Liver (tissue), 9 donors: ENCODE measurements around the gene CLEC3B. TPM values are rescaled to one million over a fixed set of nuclear protein-coding genes. Genes with fewer than 3 reads are reported as not detected.

Source experiments
- DNase-seq: peaks from one replicate; pipeline ENCODE4 v3.0.0-alpha.2; 2017; ENCODE audit warnings: low spot score
- H3K27ac ChIP-seq, 2 donors: one replicate each; pipeline ENCODE4 v1.7.0; 2013; ENCODE audit warnings: inconsistent platforms in 2 of 2, low read length in 2 of 2, control low read depth in 1 of 2, low read depth in 1 of 2, mild to moderate bottlenecking in 1 of 2
- H3K27me3 ChIP-seq, 4 donors: one replicate each; pipeline versions ENCODE4 v1.6.1 to v1.7.0; 2013; ENCODE audit warnings: low read length in 3 of 4, inconsistent platforms in 1 of 4, mild to moderate bottlenecking in 1 of 4, moderate library complexity in 1 of 4; ENCODE audit not compliant: control insufficient read depth in 4 of 4, insufficient read depth in 4 of 4
- H3K36me3 ChIP-seq, 4 donors: one replicate each; pipeline versions ENCODE4 v1.6.1 to v1.7.0; 2013; ENCODE audit warnings: low read length in 3 of 4, mild to moderate bottlenecking in 3 of 4, low read depth in 1 of 4, moderate library complexity in 1 of 4; ENCODE audit not compliant: control insufficient read depth in 4 of 4, insufficient read depth in 3 of 4
- H3K4me1 ChIP-seq, 4 donors: one replicate each; pipeline versions ENCODE4 v1.6.1 to v1.7.0; 2013; ENCODE audit warnings: low read length in 3 of 4, mild to moderate bottlenecking in 3 of 4, moderate library complexity in 1 of 4; ENCODE audit not compliant: control insufficient read depth in 4 of 4, insufficient read depth in 4 of 4
- H3K4me3 ChIP-seq, 3 donors: one replicate each; pipeline versions ENCODE4 v1.6.1 to v1.7.0; 2013; ENCODE audit warnings: low read length in 3 of 3, control low read depth in 1 of 3, low read depth in 1 of 3, mild to moderate bottlenecking in 1 of 3
- H3K9ac ChIP-seq, 2 donors: one replicate each; pipeline ENCODE4 v1.7.0; 2013; ENCODE audit warnings: low read length in 2 of 2, mild to moderate bottlenecking in 2 of 2, moderate library complexity in 2 of 2, control low read depth in 1 of 2, low read depth in 1 of 2
- H3K9me3 ChIP-seq, 4 donors: one replicate each; pipeline versions ENCODE4 v1.6.1 to v1.7.0; 2013; ENCODE audit warnings: low read length in 3 of 4; ENCODE audit not compliant: control insufficient read depth in 4 of 4
- EGR1 ChIP-seq, 2 donors: IDR thresholded peaks; 2 replicates each; pipeline ENCODE4 v1.6.1; 2016 to 2018; ENCODE audit warnings: antibody characterized with exemption in 2 of 2, low read depth in 2 of 2
- FOXA1 ChIP-seq: IDR thresholded peaks from 2 replicates; pipeline ENCODE4 v1.6.1; 2016; ENCODE audit warnings: antibody characterized with exemption
- FOXA2 ChIP-seq: IDR thresholded peaks from 2 replicates; pipeline ENCODE4 v1.6.1; 2016; ENCODE audit warnings: antibody characterized with exemption
- GABPA ChIP-seq, 2 donors: IDR thresholded peaks in 1 of 2; conservative IDR thresholded peaks in 1 of 2; 2 replicates each; pipeline ENCODE4 v1.6.1; 2016; ENCODE audit warnings: antibody characterized with exemption in 2 of 2, mild to moderate bottlenecking in 1 of 2, moderate library complexity in 1 of 2
- HNF4A ChIP-seq, 2 donors: conservative IDR thresholded peaks; 2 replicates each; pipeline ENCODE4 v1.6.1; 2016; ENCODE audit warnings: antibody characterized with exemption in 2 of 2, mild to moderate bottlenecking in 2 of 2
- HNF4G ChIP-seq: IDR thresholded peaks from 2 replicates; pipeline ENCODE4 v1.6.1; 2016; ENCODE audit warnings: antibody characterized with exemption
- JUND ChIP-seq, 2 donors: IDR thresholded peaks; 2 replicates each; pipeline ENCODE4 v1.6.1; 2016; ENCODE audit warnings: antibody characterized with exemption in 2 of 2
- NR2F2 ChIP-seq: IDR thresholded peaks from 2 replicates; pipeline ENCODE4 v1.6.1; 2016; ENCODE audit warnings: antibody characterized with exemption
- RAD21 ChIP-seq, 2 donors: IDR thresholded peaks; 2 replicates each; pipeline ENCODE4 v1.6.1; 2016; ENCODE audit warnings: antibody characterized with exemption in 2 of 2, mild to moderate bottlenecking in 2 of 2
- RXRA ChIP-seq, 2 donors: IDR thresholded peaks; 2 replicates each; pipeline ENCODE4 v1.6.1; 2017 to 2018; ENCODE audit warnings: antibody characterized with exemption in 2 of 2, mild to moderate bottlenecking in 1 of 2
- SP1 ChIP-seq: IDR thresholded peaks from 2 replicates; pipeline ENCODE4 v1.6.1; 2018; ENCODE audit warnings: antibody characterized with exemption, mild to moderate bottlenecking
- YY1 ChIP-seq: IDR thresholded peaks from 2 replicates; pipeline ENCODE4 v1.6.1; 2016; ENCODE audit warnings: antibody characterized with exemption, mild to moderate bottlenecking
- WGBS: extraction: QIAGEN DNeasy Blood & Tissue Kit; methylation state at CpG from one replicate; pipeline ENCODE4 v1.1.7; 2013; 5-methylcytosine and 5-hydroxymethylcytosine counted together
- polyA plus RNA-seq, 2 donors: library from polyadenylated mRNA; stranded (reverse) in 1 of 2; unstranded in 1 of 2; fragments of 200-250 nt in 1 of 2; fragments of >200 nt in 1 of 2; fragmentation: Nextera tagmentation in 1 of 2; extraction: Ambion mirVana in 1 of 2; gene quantifications; one replicate each; pipeline versions ENCODE4 v1.2.1 to v1.2.3, GENCODE V29; 2013 to 2015
- total RNA-seq, 2 donors: library from RNA; depleted of rRNA; stranded (reverse); fragments of >200 nt; gene quantifications; one replicate each; pipeline ENCODE4 v1.2.3, GENCODE V29; 2014
- TF ChIP-seq, protein P1 (sequence below): IDR thresholded peaks from 2 replicates; pipeline ENCODE4 v1.6.1; 2016; ENCODE audit warnings: antibody characterized with exemption
- TF ChIP-seq, protein P2 (sequence below): fragments of 150-350 bp; IDR thresholded peaks from 2 replicates; pipeline ENCODE4 v1.5.1; 2017; ENCODE audit warnings: improper control_type of control experiment, low read depth, low read length; ENCODE audit not compliant: missing input control
- TF ChIP-seq, protein P3 (sequence below): IDR thresholded peaks from 2 replicates; pipeline ENCODE4 v1.6.1; 2016; ENCODE audit warnings: antibody characterized with exemption
- TF ChIP-seq, protein P4 (sequence below): IDR thresholded peaks from 2 replicates; pipeline ENCODE4 v1.6.1; 2016; ENCODE audit warnings: antibody characterized with exemption
- donor health status: healthy.
- donor health status: healthy.
- donor health status: healthy.
- donor health status: healthy.
- donor health status: healthy.

Gene CLEC3B
- total and polyA plus RNA-seq, 4 donors, result 7.7 to 28.8 (median 13.0) TPM

DNA sequence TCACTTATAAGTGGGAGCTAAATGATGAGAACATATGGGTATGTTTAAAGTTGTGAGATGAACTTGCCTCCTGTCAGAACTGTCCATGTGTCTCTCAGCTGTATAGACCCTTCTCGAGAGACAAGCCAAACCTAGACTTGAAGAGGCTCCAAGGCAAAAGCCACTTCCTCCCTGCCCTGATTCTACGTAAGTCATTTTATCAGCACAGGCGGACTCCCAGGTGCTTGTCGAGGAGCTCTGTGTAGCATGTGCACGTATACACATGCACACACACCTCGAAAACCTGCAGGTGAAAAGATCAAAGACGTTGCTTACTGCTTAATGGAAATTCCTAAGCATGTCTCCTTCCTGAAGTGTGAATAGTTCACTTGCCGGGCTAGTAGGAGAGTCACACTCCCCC, 5.6 kb upstream of the CLEC3B start:
- Histone ChIP-seq H3K36me3 (peaks cover 0 to 4% (median 0%) of the 10 kb centered on the region in 4 donors), H3K9ac (no peak overlapping the region), H3K4me3 (no peak overlapping the region), H3K27me3 (no peaks in the 10 kb centered on the region), H3K27ac (no peak overlapping the region), H3K4me1 (peaks cover 0 to 3% (median 1%) of the 10 kb centered on the region in 4 donors), H3K9me3 (no peaks in the 10 kb centered on the region)
- 75% methylated on average over 8 of the region's 8 CpGs for WGBS
- no peak for TF ChIP-seq YY1
- no peak for DNase-seq

DNA sequence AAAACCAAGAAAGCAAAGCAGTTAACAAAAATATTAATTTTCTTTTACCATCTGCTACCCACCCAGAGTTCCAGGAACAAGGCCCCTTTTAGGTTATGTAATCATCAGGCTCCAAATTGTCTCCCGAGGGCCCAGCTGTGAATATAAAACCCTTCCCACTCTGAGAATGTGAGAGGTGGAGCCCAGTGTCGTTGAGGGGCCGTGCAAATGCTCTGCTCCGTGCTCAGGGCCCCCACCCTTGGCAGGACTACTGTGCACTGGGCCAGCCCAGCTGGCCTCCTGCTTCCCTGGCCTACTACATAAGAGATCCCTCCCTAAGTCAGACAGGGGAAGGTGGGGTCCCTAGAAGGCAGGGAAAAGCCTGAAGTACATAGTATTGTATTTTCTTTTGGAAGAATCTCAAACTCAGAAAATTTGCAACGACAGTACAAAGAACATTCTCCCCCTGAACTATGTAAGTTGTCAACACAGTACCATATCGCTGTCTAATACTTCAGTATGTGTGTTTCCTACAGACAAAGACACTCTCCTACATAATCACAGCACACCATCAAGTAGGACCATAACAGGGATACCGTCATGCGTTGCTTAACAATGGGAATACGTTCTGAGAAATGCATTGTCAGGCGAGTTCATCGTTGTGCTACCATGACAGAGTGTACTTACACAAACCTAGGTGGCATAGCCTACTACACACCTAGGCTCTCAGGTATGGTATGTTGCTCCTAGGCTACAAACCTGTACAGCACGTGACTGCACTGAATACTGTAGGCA, 4.4 kb upstream of the CLEC3B start:
- Histone ChIP-seq H3K9ac (no peak overlapping the region), H3K4me1 (peaks cover 0 to 3% (median 1%) of the 10 kb centered on the region in 4 donors), H3K4me3 (no peak overlapping the region), H3K27me3 (no peaks in the 10 kb centered on the region), H3K27ac (no peak overlapping the region), H3K36me3 (no peaks in the 10 kb centered on the region), H3K9me3 (no peaks in the 10 kb centered on the region)
- DNase-seq, result no peak
- TF ChIP-seq FOXA2 (no peak), HNF4G (no peak), HNF4A (conservative IDR thresholded peaks at IDR 0.05) (no peak), SP1 (no peak), JUND (IDR thresholded peaks at IDR 0.05) (no peak), NR2F2 (no peak), RAD21 (IDR thresholded peaks at IDR 0.05) (no peak), RXRA (IDR thresholded peaks at IDR 0.05) (no peak), GABPA (IDR thresholded peaks at IDR 0.05 in 1 of 2, conservative IDR thresholded peaks at IDR 0.05 in 1 of 2) (no peak), EGR1 (IDR thresholded peaks at IDR 0.05; ENCODE audit: low read depth in 2 of 2) (no peak), FOXA1 (no peak), YY1 (no peak)
- TF ChIP-seq, protein P1, sequence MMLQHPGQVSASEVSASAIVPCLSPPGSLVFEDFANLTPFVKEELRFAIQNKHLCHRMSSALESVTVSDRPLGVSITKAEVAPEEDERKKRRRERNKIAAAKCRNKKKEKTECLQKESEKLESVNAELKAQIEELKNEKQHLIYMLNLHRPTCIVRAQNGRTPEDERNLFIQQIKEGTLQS, result no peak
- TF ChIP-seq, protein P2, sequence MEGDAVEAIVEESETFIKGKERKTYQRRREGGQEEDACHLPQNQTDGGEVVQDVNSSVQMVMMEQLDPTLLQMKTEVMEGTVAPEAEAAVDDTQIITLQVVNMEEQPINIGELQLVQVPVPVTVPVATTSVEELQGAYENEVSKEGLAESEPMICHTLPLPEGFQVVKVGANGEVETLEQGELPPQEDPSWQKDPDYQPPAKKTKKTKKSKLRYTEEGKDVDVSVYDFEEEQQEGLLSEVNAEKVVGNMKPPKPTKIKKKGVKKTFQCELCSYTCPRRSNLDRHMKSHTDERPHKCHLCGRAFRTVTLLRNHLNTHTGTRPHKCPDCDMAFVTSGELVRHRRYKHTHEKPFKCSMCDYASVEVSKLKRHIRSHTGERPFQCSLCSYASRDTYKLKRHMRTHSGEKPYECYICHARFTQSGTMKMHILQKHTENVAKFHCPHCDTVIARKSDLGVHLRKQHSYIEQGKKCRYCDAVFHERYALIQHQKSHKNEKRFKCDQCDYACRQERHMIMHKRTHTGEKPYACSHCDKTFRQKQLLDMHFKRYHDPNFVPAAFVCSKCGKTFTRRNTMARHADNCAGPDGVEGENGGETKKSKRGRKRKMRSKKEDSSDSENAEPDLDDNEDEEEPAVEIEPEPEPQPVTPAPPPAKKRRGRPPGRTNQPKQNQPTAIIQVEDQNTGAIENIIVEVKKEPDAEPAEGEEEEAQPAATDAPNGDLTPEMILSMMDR, result no peak
- TF ChIP-seq, protein P3, sequence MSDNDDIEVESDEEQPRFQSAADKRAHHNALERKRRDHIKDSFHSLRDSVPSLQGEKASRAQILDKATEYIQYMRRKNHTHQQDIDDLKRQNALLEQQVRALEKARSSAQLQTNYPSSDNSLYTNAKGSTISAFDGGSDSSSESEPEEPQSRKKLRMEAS, result no peak
- TF ChIP-seq, protein P4, sequence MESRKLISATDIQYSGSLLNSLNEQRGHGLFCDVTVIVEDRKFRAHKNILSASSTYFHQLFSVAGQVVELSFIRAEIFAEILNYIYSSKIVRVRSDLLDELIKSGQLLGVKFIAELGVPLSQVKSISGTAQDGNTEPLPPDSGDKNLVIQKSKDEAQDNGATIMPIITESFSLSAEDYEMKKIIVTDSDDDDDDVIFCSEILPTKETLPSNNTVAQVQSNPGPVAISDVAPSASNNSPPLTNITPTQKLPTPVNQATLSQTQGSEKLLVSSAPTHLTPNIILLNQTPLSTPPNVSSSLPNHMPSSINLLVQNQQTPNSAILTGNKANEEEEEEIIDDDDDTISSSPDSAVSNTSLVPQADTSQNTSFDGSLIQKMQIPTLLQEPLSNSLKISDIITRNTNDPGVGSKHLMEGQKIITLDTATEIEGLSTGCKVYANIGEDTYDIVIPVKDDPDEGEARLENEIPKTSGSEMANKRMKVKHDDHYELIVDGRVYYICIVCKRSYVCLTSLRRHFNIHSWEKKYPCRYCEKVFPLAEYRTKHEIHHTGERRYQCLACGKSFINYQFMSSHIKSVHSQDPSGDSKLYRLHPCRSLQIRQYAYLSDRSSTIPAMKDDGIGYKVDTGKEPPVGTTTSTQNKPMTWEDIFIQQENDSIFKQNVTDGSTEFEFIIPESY, result no peak
- WGBS, result 73% methylated on average over 12 of the region's 12 CpGs
